NT2/D1 (cell line): ENCODE results near the gene SUV39H2.

Experiments used
- YY1 ChIP-seq: IDR thresholded peaks from 2 replicates; pipeline ENCODE4 v1.6.1; 2011; ENCODE audit not compliant: insufficient read length, insufficient read depth
- ZNF274 ChIP-seq: IDR thresholded peaks from 2 replicates; pipeline ENCODE4 v1.6.1; 2011; ENCODE audit warnings: mild to moderate bottlenecking, low read depth, low read length

DNA sequence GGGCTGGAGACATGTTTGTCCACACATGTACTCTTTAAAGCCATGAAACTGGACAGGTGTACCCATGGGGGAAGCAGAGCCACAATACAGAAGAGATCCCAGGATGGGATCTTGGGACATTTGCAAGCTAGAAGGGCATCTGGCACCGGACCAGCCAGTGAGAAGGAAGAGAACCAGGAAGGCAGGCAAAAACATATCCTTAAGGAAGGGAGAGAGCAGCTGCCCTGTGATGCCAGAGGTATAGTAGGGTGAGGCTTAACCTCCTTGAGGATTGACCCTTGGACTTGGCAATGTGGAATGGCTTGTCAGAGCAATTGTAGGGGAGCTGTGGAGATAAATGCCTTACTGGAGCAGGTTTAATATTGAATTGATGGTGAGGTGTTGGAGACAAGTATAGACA lies 17.9 kb upstream of the SUV39H2 start:
- TF ChIP-seq YY1 = no peak
- TF ChIP-seq ZNF274 = no peak
